HG03196 (cell line): ENCODE data around the gene BCL11A.
"Not testable (repeated sequence)": the region's sequence is repeated elsewhere in the genome, so short reads cannot be mapped to it uniquely, and the experiment has no call there.

Experiments used
- ATAC-seq: cut with Tn5 transposase; IDR thresholded peaks from one replicate; pipeline ENCODE4 v1.9.1; 2021; ENCODE audit not compliant: unreplicated experiment

The BCL11A gene

GRCh38 chr2:60439219-60439974, 114.1 kb downstream of the BCL11A start:
- peak; percentile 96 for ATAC-seq

GRCh38 chr2:60438653-60439052, 114.8 kb downstream of the BCL11A start:
- no peak for ATAC-seq

- ATAC-seq: no peak
Measured at GRCh38 chr2:60438131-60438530, 115.3 kb downstream of the BCL11A start.

- no peak for ATAC-seq
Measured at GRCh38 chr2:60437080-60437696, 116.3 kb downstream of the BCL11A start.

GRCh38 chr2:60433018-60433596, 120.3 kb downstream of the BCL11A start:
- no peak for ATAC-seq

- ATAC-seq: no peak
Measured at GRCh38 chr2:60432035-60432601, 121.3 kb downstream of the BCL11A start.

GRCh38 chr2:60429681-60430080, 123.8 kb downstream of the BCL11A start:
- no peak for ATAC-seq

- no peak for ATAC-seq
Measured at GRCh38 chr2:60426880-60427279, 126.6 kb downstream of the BCL11A start.

- ATAC-seq: no peak
Measured at GRCh38 chr2:60426341-60426740, 127.1 kb downstream of the BCL11A start.

- no peak for ATAC-seq
Measured at GRCh38 chr2:60424233-60424632, 129.2 kb downstream of the BCL11A start.

- no peak for ATAC-seq
Measured at GRCh38 chr2:60423505-60423904, 129.9 kb downstream of the BCL11A start.

GRCh38 chr2:60422826-60423483, 130.5 kb downstream of the BCL11A start:
- no peak for ATAC-seq

- ATAC-seq: not testable (repeated sequence)
Measured at GRCh38 chr2:60417210-60417609, 136.2 kb downstream of the BCL11A start.

- no peak for ATAC-seq
Measured at GRCh38 chr2:60416221-60417008, 137.0 kb downstream of the BCL11A start.

- no peak for ATAC-seq
Measured at GRCh38 chr2:60415814-60416213, 137.6 kb downstream of the BCL11A start.

- ATAC-seq: no peak
Measured at GRCh38 chr2:60414495-60415138, 138.8 kb downstream of the BCL11A start.

GRCh38 chr2:60413814-60414168, 139.7 kb downstream of the BCL11A start:
- peak; percentile 87 for ATAC-seq

GRCh38 chr2:60413069-60413813, 140.2 kb downstream of the BCL11A start:
- ATAC-seq: peak; percentile 32

- ATAC-seq: no peak
Measured at GRCh38 chr2:60412620-60413019, 140.8 kb downstream of the BCL11A start.
